Testis (tissue), 2 donors: Measurements from ENCODE around the gene ACSL6.

Source experiments
- POLR2A ChIP-seq: fragments of 450-650 bp; IDR thresholded peaks from one replicate; pipeline ENCODE4 v1.6.1; 2017; ENCODE audit warnings: antibody characterized with exemption, mild to moderate bottlenecking, moderate library complexity
- TF ChIP-seq, protein P1 (sequence below), 3 experiments: fragments of 450-650 bp in 2 of 3; fragments of 200-600 bp in 1 of 3; sonication (generic) in 1 of 3; IDR thresholded peaks; one replicate each; pipeline ENCODE4 v1.5.1; 2016 to 2019; ENCODE audit warnings: antibody characterized with exemption in 3 of 3, mild to moderate bottlenecking in 2 of 3, moderate library complexity in 1 of 3

DNA sequence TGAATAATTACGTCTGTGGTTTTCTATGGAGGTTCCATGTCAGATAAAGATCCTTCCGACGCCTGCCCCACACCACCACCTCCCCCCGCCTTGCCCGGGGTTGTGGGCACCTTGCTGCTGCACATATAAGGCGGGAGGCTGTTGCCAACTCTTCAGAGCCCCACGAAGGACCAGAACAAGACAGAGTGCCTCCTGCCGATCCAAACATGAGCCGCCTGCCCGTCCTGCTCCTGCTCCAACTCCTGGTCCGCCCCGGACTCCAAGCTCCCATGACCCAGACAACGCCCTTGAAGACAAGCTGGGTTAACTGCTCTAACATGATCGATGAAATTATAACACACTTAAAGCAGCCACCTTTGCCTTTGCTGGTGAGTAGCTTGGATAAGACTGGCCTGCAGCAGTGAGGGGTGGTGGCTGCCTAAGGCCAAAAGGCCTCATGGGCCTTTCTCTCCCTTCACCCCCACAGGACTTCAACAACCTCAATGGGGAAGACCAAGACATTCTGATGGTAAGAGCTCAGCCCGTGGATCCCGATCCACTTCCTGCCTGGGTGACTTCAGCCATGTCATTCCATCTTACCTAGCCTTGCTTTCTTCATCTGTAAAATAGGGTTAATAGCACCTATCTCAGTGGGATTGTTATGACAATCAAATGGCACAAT, 49.2 kb upstream of the ACSL6 start, which contains the start of gene IL3:
- TF ChIP-seq, protein P1, sequence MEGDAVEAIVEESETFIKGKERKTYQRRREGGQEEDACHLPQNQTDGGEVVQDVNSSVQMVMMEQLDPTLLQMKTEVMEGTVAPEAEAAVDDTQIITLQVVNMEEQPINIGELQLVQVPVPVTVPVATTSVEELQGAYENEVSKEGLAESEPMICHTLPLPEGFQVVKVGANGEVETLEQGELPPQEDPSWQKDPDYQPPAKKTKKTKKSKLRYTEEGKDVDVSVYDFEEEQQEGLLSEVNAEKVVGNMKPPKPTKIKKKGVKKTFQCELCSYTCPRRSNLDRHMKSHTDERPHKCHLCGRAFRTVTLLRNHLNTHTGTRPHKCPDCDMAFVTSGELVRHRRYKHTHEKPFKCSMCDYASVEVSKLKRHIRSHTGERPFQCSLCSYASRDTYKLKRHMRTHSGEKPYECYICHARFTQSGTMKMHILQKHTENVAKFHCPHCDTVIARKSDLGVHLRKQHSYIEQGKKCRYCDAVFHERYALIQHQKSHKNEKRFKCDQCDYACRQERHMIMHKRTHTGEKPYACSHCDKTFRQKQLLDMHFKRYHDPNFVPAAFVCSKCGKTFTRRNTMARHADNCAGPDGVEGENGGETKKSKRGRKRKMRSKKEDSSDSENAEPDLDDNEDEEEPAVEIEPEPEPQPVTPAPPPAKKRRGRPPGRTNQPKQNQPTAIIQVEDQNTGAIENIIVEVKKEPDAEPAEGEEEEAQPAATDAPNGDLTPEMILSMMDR (IDR thresholded peaks at IDR 0.05), result no peak
- no peak for TF ChIP-seq POLR2A
